Mucosa of rectum (tissue), 2 donors: ENCODE measurements around the gene ITCH.
"Not testable (repeated sequence)": the region's sequence is repeated elsewhere in the genome, so short reads cannot be mapped to it uniquely, and the experiment has no call there.

Source experiments
- H3K27ac ChIP-seq, 2 donors: one replicate each; pipeline ENCODE4 v1.7.0; 2013; ENCODE audit warnings: inconsistent platforms in 2 of 2, low read depth in 2 of 2, low read length in 2 of 2
- H3K27me3 ChIP-seq, 2 donors: one replicate each; pipeline ENCODE4 v1.7.0; 2013; ENCODE audit warnings: low read length in 2 of 2; ENCODE audit not compliant: control insufficient read depth in 2 of 2, insufficient read depth in 2 of 2
- H3K36me3 ChIP-seq, 2 donors: one replicate each; pipeline ENCODE4 v1.7.0; 2013; ENCODE audit warnings: low read length in 2 of 2; ENCODE audit not compliant: control insufficient read depth in 2 of 2, insufficient read depth in 2 of 2
- H3K4me1 ChIP-seq, 2 donors: one replicate each; pipeline ENCODE4 v1.7.0; 2013; ENCODE audit warnings: low read length in 2 of 2, mild to moderate bottlenecking in 1 of 2; ENCODE audit not compliant: control insufficient read depth in 2 of 2, insufficient read depth in 2 of 2
- H3K4me3 ChIP-seq, 2 donors: one replicate each; pipeline ENCODE4 v1.7.0; 2013; ENCODE audit warnings: low read length in 2 of 2
- H3K9ac ChIP-seq, 2 donors: one replicate each; pipeline ENCODE4 v1.7.0; 2013; ENCODE audit warnings: low read length in 2 of 2, low read depth in 1 of 2, mild to moderate bottlenecking in 1 of 2
- H3K9me3 ChIP-seq, 2 donors: one replicate each; pipeline ENCODE4 v1.7.0; 2013; ENCODE audit warnings: low read length in 2 of 2; ENCODE audit not compliant: control insufficient read depth in 2 of 2
- donor health status: healthy.
- donor health status: Normal muscosa, but diverticular disease.

Gene ITCH

GRCh38 chr20:34330861-34331544, 32.1 kb upstream of the ITCH start:
- H3K27me3 ChIP-seq, H3K9ac ChIP-seq, H3K4me3 ChIP-seq, H3K27ac ChIP-seq, H3K36me3 ChIP-seq, H3K4me1 ChIP-seq, H3K9me3 ChIP-seq: not testable (repeated sequence)

- no peaks in the 10 kb centered on the region for H3K27me3 ChIP-seq
- H3K4me3 ChIP-seq, result no peak overlapping the region
- no peaks in the 10 kb centered on the region for H3K9me3 ChIP-seq
- H3K9ac ChIP-seq, result no peak overlapping the region
- no peak overlapping the region for H3K27ac ChIP-seq
- no peaks in the 10 kb centered on the region for H3K36me3 ChIP-seq
- H3K4me1 ChIP-seq, result peaks cover 3% of the 10 kb centered on the region in 2 donors
These were observed 31.2 kb upstream of the ITCH start for GRCh38 chr20:34331838-34332237.

GRCh38 chr20:34332262-34332920, 30.7 kb upstream of the ITCH start:
- H3K9me3 ChIP-seq, result no peaks in the 10 kb centered on the region
- H3K27ac ChIP-seq, result no peak overlapping the region
- no peaks in the 10 kb centered on the region for H3K27me3 ChIP-seq
- peaks cover 3% of the 10 kb centered on the region in 2 donors for H3K4me1 ChIP-seq
- no peaks in the 10 kb centered on the region for H3K36me3 ChIP-seq
- no peak overlapping the region for H3K4me3 ChIP-seq
- no peak overlapping the region for H3K9ac ChIP-seq

- Histone ChIP-seq H3K27ac (no peak overlapping the region), H3K4me1 (peaks cover 3% of the 10 kb centered on the region in 2 donors), H3K27me3 (no peaks in the 10 kb centered on the region), H3K4me3 (no peak overlapping the region), H3K36me3 (no peaks in the 10 kb centered on the region), H3K9me3 (no peaks in the 10 kb centered on the region), H3K9ac (no peak overlapping the region)
These were observed 29.3 kb upstream of the ITCH start for GRCh38 chr20:34333786-34334185.

GRCh38 chr20:34334654-34335407, 28.2 kb upstream of the ITCH start:
- Histone ChIP-seq H3K9ac (no peak overlapping the region), H3K4me1 (peaks cover 3% of the 10 kb centered on the region in 2 donors)

GRCh38 chr20:34337544-34337943, 25.5 kb upstream of the ITCH start:
- H3K9ac ChIP-seq, result no peak overlapping the region
- H3K27ac ChIP-seq, result no peak overlapping the region
- H3K4me1 ChIP-seq, result peaks cover 3% of the 10 kb centered on the region in 2 donors
- H3K27me3 ChIP-seq, result no peaks in the 10 kb centered on the region
- no peak overlapping the region for H3K4me3 ChIP-seq
- H3K36me3 ChIP-seq, result no peaks in the 10 kb centered on the region
- H3K9me3 ChIP-seq, result no peaks in the 10 kb centered on the region

More at GRCh38 chr20:34334654-34335407, 28.2 kb upstream of the ITCH start:
- Histone ChIP-seq H3K36me3 (no peaks in the 10 kb centered on the region), H3K4me3 (no peak overlapping the region), H3K9me3 (no peaks in the 10 kb centered on the region), H3K27me3 (no peaks in the 10 kb centered on the region), H3K27ac (no peak overlapping the region)

GRCh38 chr20:34337982-34338726, 24.9 kb upstream of the ITCH start:
- Histone ChIP-seq H3K27ac (peak overlapping the region in 1 of 2 donors; percentile 4), H3K9me3 (no peaks in the 10 kb centered on the region), H3K4me3 (peak overlapping the region in 1 of 2 donors; percentile 11), H3K9ac (no peak overlapping the region), H3K36me3 (no peaks in the 10 kb centered on the region), H3K4me1 (peaks cover 0 to 4% of the 10 kb centered on the region in 2 donors), H3K27me3 (no peaks in the 10 kb centered on the region)

- not testable (repeated sequence) for H3K9ac ChIP-seq, H3K9me3 ChIP-seq, H3K36me3 ChIP-seq, H3K27me3 ChIP-seq, H3K4me3 ChIP-seq, H3K27ac ChIP-seq
- H3K4me1 ChIP-seq, result peaks cover 5 to 11% of the 10 kb centered on the region in 2 donors
These were observed 22.3 kb upstream of the ITCH start for GRCh38 chr20:34340726-34341125.

GRCh38 chr20:34341199-34341598, 21.9 kb upstream of the ITCH start:
- not testable (repeated sequence) for H3K9ac ChIP-seq, H3K27ac ChIP-seq, H3K4me3 ChIP-seq, H3K9me3 ChIP-seq, H3K27me3 ChIP-seq, H3K36me3 ChIP-seq
- H3K4me1 ChIP-seq, result peaks cover 5 to 11% of the 10 kb centered on the region in 2 donors
